GM21723 (cell line): Measurements from ENCODE around the gene CDC42BPA.
A peak's percentile ranks its signal among the peaks of the same experiment; 100 is the strongest.

Experiments
- ATAC-seq: cut with Tn5 transposase; IDR thresholded peaks from one replicate; pipeline ENCODE4 v1.9.1; 2021; ENCODE audit warnings: mild to moderate bottlenecking, moderate library complexity; ENCODE audit not compliant: unreplicated experiment

The CDC42BPA gene

GRCh38 chr1:227215863-227216510, 102.3 kb downstream of the CDC42BPA start:
- no peak for ATAC-seq

- ATAC-seq, result no peak
These were observed 104.1 kb downstream of the CDC42BPA start for GRCh38 chr1:227214207-227214606.

- ATAC-seq, result no peak
These were observed 104.9 kb downstream of the CDC42BPA start for GRCh38 chr1:227213426-227213825.

GRCh38 chr1:227212164-227212563, 106.1 kb downstream of the CDC42BPA start:
- no peak for ATAC-seq

GRCh38 chr1:227210604-227211003, 107.7 kb downstream of the CDC42BPA start:
- no peak for ATAC-seq

GRCh38 chr1:227197064-227197463, 121.2 kb downstream of the CDC42BPA start:
- ATAC-seq, result no peak

- peak; percentile 78 for ATAC-seq
These were observed 126.1 kb downstream of the CDC42BPA start for GRCh38 chr1:227192163-227192562.

- peak; percentile 79 for ATAC-seq
These were observed 126.7 kb downstream of the CDC42BPA start for GRCh38 chr1:227191607-227192006.

- no peak for ATAC-seq
These were observed 128.0 kb downstream of the CDC42BPA start for GRCh38 chr1:227190321-227190720.

- ATAC-seq, result no peak
These were observed 133.0 kb downstream of the CDC42BPA start for GRCh38 chr1:227185291-227185690.

GRCh38 chr1:227182012-227182411, 136.3 kb downstream of the CDC42BPA start:
- ATAC-seq, result no peak

GRCh38 chr1:227175611-227176010, 142.7 kb downstream of the CDC42BPA start:
- ATAC-seq, result no peak

GRCh38 chr1:227174164-227174563, 144.1 kb downstream of the CDC42BPA start:
- ATAC-seq, result no peak

GRCh38 chr1:227170361-227171166, 147.7 kb downstream of the CDC42BPA start:
- no peak for ATAC-seq

GRCh38 chr1:227169343-227169742, 148.9 kb downstream of the CDC42BPA start:
- no peak for ATAC-seq

- no peak for ATAC-seq
These were observed 150.8 kb downstream of the CDC42BPA start for GRCh38 chr1:227167276-227168101.

- no peak for ATAC-seq
These were observed 151.7 kb downstream of the CDC42BPA start for GRCh38 chr1:227166559-227166958.

GRCh38 chr1:227161470-227161869, 156.8 kb downstream of the CDC42BPA start:
- ATAC-seq, result no peak

- ATAC-seq, result no peak
These were observed 161.8 kb downstream of the CDC42BPA start for GRCh38 chr1:227156520-227156919.

GRCh38 chr1:227155688-227156087, 162.6 kb downstream of the CDC42BPA start:
- ATAC-seq, result no peak

- ATAC-seq, result no peak
These were observed 163.3 kb downstream of the CDC42BPA start for GRCh38 chr1:227155004-227155403.
